ENCODE results near the gene MND1. TPM values are rescaled to one million over a fixed set of nuclear protein-coding genes. Genes with fewer than 3 reads are reported as not detected.

Gene MND1
- total RNA-seq, 1 donor from 2014 or later, result 1.00 TPM

GRCh38 chr4:153341575-153342090 is 2.9 kb upstream of the MND1 start:
- H3K27ac Mint-ChIP-seq (ENCODE audit: unreplicated experiment), result peak overlapping the region; percentile 53
- peaks cover 11% of the 10 kb centered on the region for H3K4me1 Mint-ChIP-seq (ENCODE audit: low read depth, unreplicated experiment)
- H3K4me1 ChIP-seq (ENCODE audit: insufficient read depth, low read length), result peaks cover 11% of the 10 kb centered on the region
- H3K9me3 ChIP-seq (ENCODE audit: insufficient read depth, low read depth, low read length), result no peaks in the 10 kb centered on the region
- no peak overlapping the region for H2AFZ ChIP-seq (ENCODE audit: low read depth, low read length)
- TF ChIP-seq CTCF (IDR thresholded peaks at IDR 0.05; ENCODE audit: insufficient read depth, low read depth, low read length) (no peak), EZH2 (IDR thresholded peaks at IDR 0.05; ENCODE audit: insufficient read depth, low read length) (no peak)
- no peaks in the 10 kb centered on the region for H3K79me2 ChIP-seq (ENCODE audit: insufficient read depth, low read length)
- no peaks in the 10 kb centered on the region for H3K27me3 ChIP-seq (ENCODE audit: insufficient read depth, low read length)
- peak; percentile 73 for FAIRE-seq
- no peak overlapping the region for H3K27ac ChIP-seq (ENCODE audit: low read depth, low read length)
- no peaks in the 10 kb centered on the region for H3K27me3 Mint-ChIP-seq (ENCODE audit: low read depth, unreplicated experiment)
- no peaks in the 10 kb centered on the region for H3K9me3 Mint-ChIP-seq (ENCODE audit: unreplicated experiment)
- no peak overlapping the region for H3K4me3 ChIP-seq (ENCODE audit: insufficient read depth, low read depth, low read length)
- DNase-seq (ENCODE audit: low read depth), result peak; percentile 54
- H3K4me2 ChIP-seq (ENCODE audit: low read length), result peak overlapping the region; percentile 22
- H3K4me3 Mint-ChIP-seq (ENCODE audit: unreplicated experiment), result no peak overlapping the region
- H3K9ac ChIP-seq (ENCODE audit: low read length), result no peak overlapping the region
- H3K36me3 ChIP-seq (ENCODE audit: insufficient read depth, low read length), result no peaks in the 10 kb centered on the region
- H4K20me1 ChIP-seq (ENCODE audit: insufficient read depth, low read length), result no peaks in the 10 kb centered on the region
- no peaks in the 10 kb centered on the region for H3K36me3 Mint-ChIP-seq (ENCODE audit: low read depth, unreplicated experiment)

DNA sequence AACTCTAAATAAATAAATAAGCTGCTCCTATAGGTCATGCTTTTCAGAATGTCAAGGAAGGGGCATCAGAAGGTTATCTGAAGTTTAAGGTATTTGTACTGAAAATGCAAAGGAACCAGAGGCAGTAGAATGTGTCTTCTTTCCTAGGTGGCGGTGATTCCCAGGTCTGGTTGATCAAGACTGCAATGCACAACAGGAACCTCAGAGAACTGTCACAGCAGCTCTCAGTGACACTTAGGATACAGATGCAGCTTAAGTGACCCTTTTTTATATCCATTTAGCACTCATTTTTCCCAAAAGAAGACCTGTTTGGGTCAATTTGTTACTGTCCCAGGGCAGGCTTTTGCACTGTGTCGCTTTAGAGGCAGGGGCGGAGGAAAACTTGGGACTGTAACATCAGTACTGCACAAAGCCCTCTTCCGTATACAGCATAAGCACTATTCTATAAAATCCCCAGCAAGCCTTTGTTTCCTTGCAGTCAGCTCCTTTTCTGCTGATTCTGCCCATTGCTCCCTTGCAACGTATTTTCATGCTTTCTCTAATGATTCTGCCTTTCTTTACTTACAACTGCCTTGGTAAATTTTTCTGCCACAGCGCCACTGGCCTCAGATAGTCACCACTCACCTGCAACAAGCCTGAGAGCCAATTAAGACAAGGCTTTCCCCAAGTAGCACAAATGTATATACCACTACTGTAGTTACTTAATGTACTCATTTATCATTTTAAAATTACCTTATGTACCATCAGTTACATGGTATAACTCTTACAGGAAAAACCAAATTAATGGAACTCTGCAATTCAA is 1.5 kb upstream of the MND1 start:
- H3K9ac ChIP-seq (ENCODE audit: low read length), result no peak overlapping the region
- H3K36me3 ChIP-seq (ENCODE audit: insufficient read depth, low read length), result no peaks in the 10 kb centered on the region
- no peak overlapping the region for H3K27ac ChIP-seq (ENCODE audit: low read depth, low read length)
- peaks cover 14% of the 10 kb centered on the region for H3K4me1 ChIP-seq (ENCODE audit: insufficient read depth, low read length)
- no peak overlapping the region for H3K27ac Mint-ChIP-seq (ENCODE audit: unreplicated experiment)
- no peak overlapping the region for H3K4me2 ChIP-seq (ENCODE audit: low read length)
- peaks cover 18% of the 10 kb centered on the region for H3K4me1 Mint-ChIP-seq (ENCODE audit: low read depth, unreplicated experiment)
- DNase-seq (ENCODE audit: low read depth), result no peak
- H3K9me3 ChIP-seq (ENCODE audit: insufficient read depth, low read depth, low read length), result no peaks in the 10 kb centered on the region
- no peak overlapping the region for H3K4me3 Mint-ChIP-seq (ENCODE audit: unreplicated experiment)
- no peaks in the 10 kb centered on the region for H3K27me3 ChIP-seq (ENCODE audit: insufficient read depth, low read length)
- TF ChIP-seq CTCF (IDR thresholded peaks at IDR 0.05; ENCODE audit: insufficient read depth, low read depth, low read length) (no peak), EZH2 (IDR thresholded peaks at IDR 0.05; ENCODE audit: insufficient read depth, low read length) (no peak)
- no peaks in the 10 kb centered on the region for H3K9me3 Mint-ChIP-seq (ENCODE audit: unreplicated experiment)
- FAIRE-seq, result no peak
- H3K27me3 Mint-ChIP-seq (ENCODE audit: low read depth, unreplicated experiment), result no peaks in the 10 kb centered on the region
- H3K4me3 ChIP-seq (ENCODE audit: insufficient read depth, low read depth, low read length), result no peak overlapping the region
- no peaks in the 10 kb centered on the region for H3K36me3 Mint-ChIP-seq (ENCODE audit: low read depth, unreplicated experiment)
- H2AFZ ChIP-seq (ENCODE audit: low read depth, low read length), result no peak overlapping the region
- H4K20me1 ChIP-seq (ENCODE audit: insufficient read depth, low read length), result no peaks in the 10 kb centered on the region
- H3K79me2 ChIP-seq (ENCODE audit: insufficient read depth, low read length), result no peaks in the 10 kb centered on the region

Measured in astrocyte (in vitro differentiated cells and primary cell).